Panc1 (cell line): ENCODE data around the gene PARD6B. TPM values are rescaled to one million over a fixed set of nuclear protein-coding genes. Genes with fewer than 3 reads are reported as not detected.

Experiments
- ATAC-seq: fragments of 200-7000 bp; cut with Tn5 transposase; 2 replicates; pipeline ENCODE4 v1.9.1; 2020; ENCODE audit warnings: mild to moderate bottlenecking, moderate library complexity
- BruUV-seq: library from RNA; stranded (reverse); fragments of 400-500 nt; replicated peaks from 2 replicates; lab custom pipeline; 2021; lab: Mats Ljungman, UMichigan
- CTCF ChIA-PET: fragments of 300-600 bp; sonication (Branson Sonifier 250); formaldehyde crosslinking; loops from one replicate; lab custom pipeline; 2022; ENCODE audit warnings: antibody characterized with exemption; lab: Charles Lee
- POLR2A ChIA-PET: fragments of 300-600 bp; sonication (Branson Sonifier 250); formaldehyde crosslinking; loops from one replicate; lab custom pipeline; 2022; ENCODE audit warnings: antibody characterized with exemption; lab: Charles Lee
- DNase-seq: peaks from one replicate; pipeline ENCODE4 v3.0.0-alpha.2; 2010; ENCODE audit warnings: low read depth, low spot score
- H3K27ac ChIP-seq: 2 replicates; pipeline ENCODE4 v1.5.1; 2011; ENCODE audit warnings: mild to moderate bottlenecking, low read length, inconsistent platforms
- H3K27me3 ChIP-seq: fragments of 200-500 bp; sonication (Bioruptor generic); 2 replicates; pipeline ENCODE4 v1.6.0; 2014; ENCODE audit warnings: low read length, inconsistent platforms; ENCODE audit not compliant: control insufficient read depth, insufficient read depth
- H3K36me3 ChIP-seq: fragments of 200-500 bp; sonication (Bioruptor generic); 2 replicates; pipeline ENCODE4 v1.5.1; 2014; ENCODE audit warnings: inconsistent platforms, mild to moderate bottlenecking, low read length, moderate library complexity; ENCODE audit not compliant: control insufficient read depth, insufficient read depth
- H3K4me1 ChIP-seq: 2 replicates; pipeline ENCODE4 v1.5.1; 2011; ENCODE audit warnings: inconsistent platforms, mild to moderate bottlenecking, low read length, moderate library complexity; ENCODE audit not compliant: control insufficient read depth, insufficient read depth
- H3K4me3 ChIP-seq, 2 experiments: 2 replicates each; pipeline ENCODE4 v1.5.1; 2011 to 2012; ENCODE audit warnings: low read depth in 2 of 2, low read length in 2 of 2, mild to moderate bottlenecking in 2 of 2, inconsistent platforms in 1 of 2, moderate library complexity in 1 of 2
- H3K9me3 ChIP-seq: fragments of 200-500 bp; sonication (Bioruptor generic); 2 replicates; pipeline ENCODE4 v1.5.1; 2014; ENCODE audit warnings: low read depth, mild to moderate bottlenecking, inconsistent platforms, low read length, moderate library complexity; ENCODE audit not compliant: control insufficient read depth, insufficient read depth
- CTCF ChIP-seq: fragments of 450-650 bp; IDR thresholded peaks from 2 replicates; pipeline ENCODE4 v1.5.1; 2017; ENCODE audit warnings: mild to moderate bottlenecking
- POLR2AphosphoS5 ChIP-seq: IDR thresholded peaks from 2 replicates; pipeline ENCODE4 v1.6.1; 2012; ENCODE audit warnings: mild to moderate bottlenecking, low read depth, low read length, moderate library complexity
- REST ChIP-seq, 2 experiments: IDR thresholded peaks; 2 replicates each; pipeline ENCODE4 v1.6.1; 2011 to 2012; ENCODE audit warnings: low read depth in 2 of 2, control low read depth in 1 of 2, low read length in 1 of 2, mild to moderate bottlenecking in 1 of 2, moderate library complexity in 1 of 2; ENCODE audit not compliant: insufficient read depth in 1 of 2
- SIN3A ChIP-seq: IDR thresholded peaks from 2 replicates; pipeline ENCODE4 v1.6.1; 2012; ENCODE audit warnings: low read depth, mild to moderate bottlenecking, low read length, moderate library complexity, borderline replicate concordance; ENCODE audit not compliant: insufficient read depth
- TCF7L2 ChIP-seq: IDR thresholded peaks from 2 replicates; pipeline ENCODE4 v1.6.1; 2011; ENCODE audit warnings: mild to moderate bottlenecking, low read depth, low read length, inconsistent platforms
- in situ Hi-C: cut with HindIII; loops from 2 replicates; pipeline ENCODE4 v1.10.0; 2016; ENCODE audit warnings: low sequenced_read_pairs, low pct_unique_long_range_greater_than_20kb
- intact Hi-C: fragments of 100-400 bp; cut with micrococcal nuclease; formaldehyde crosslinking; loops from one replicate; pipeline ENCODE4 v1.10.0; 2022; ENCODE audit not compliant: unreplicated experiment
- total RNA-seq: library from RNA; stranded (reverse); gene quantifications from one replicate; pipeline ENCODE4 v1.2.1, GENCODE V29; 2021; ENCODE audit not compliant: unreplicated experiment

PARD6B gene
- total RNA-seq, 1 experiment from 2014 or later: 132 TPM

- intact Hi-C loops (no loop called here), in situ Hi-C loops (no loop called here)
- ChIA-PET CTCF (interaction anchor here (0.7 kb wide), 1 partner anchor 30 kb away, joined by 3 read pairs; no protein-coding TSS in a partner anchor), POLR2A (interaction anchor here (0.6 kb wide), 1 partner anchor 48 kb away, joined by 7 read pairs; the partner anchor contains the start of gene PARD6B)
- TF ChIP-seq CTCF: no peak
- no peak for TF ChIP-seq TCF7L2
- TF ChIP-seq REST (IDR thresholded peaks at IDR 0.05; ENCODE audit: insufficient read depth in 1 of 2, low read depth in 2 of 2, low read length in 1 of 2): no peak
- no peak for TF ChIP-seq SIN3A
- no peak for TF ChIP-seq POLR2AphosphoS5
- no peak for DNase-seq
- ATAC-seq: no peak
- no peaks in the 10 kb centered on the region for H3K9me3 ChIP-seq
- no peaks in the 10 kb centered on the region for H3K27me3 ChIP-seq
- BruUV-seq: no TSS peak
- no peaks in the 10 kb centered on the region for H3K36me3 ChIP-seq
- peak overlapping the region; percentile 99 for H3K27ac ChIP-seq
- H3K4me3 ChIP-seq: no peak overlapping the region
- peaks cover 61% of the 10 kb centered on the region for H3K4me1 ChIP-seq
Measured at GRCh38 chr20:50682947-50683530, 48.3 kb upstream of the PARD6B start.

- in situ Hi-C loops: no loop called here
- no peaks in the 10 kb centered on the region for H3K27me3 ChIP-seq
- H3K9me3 ChIP-seq: no peaks in the 10 kb centered on the region
- ChIA-PET CTCF (interaction anchor here (0.7 kb wide), 1 partner anchor 30 kb away, joined by 3 read pairs; no protein-coding TSS in a partner anchor), POLR2A (interaction anchor here (0.6 kb wide), 1 partner anchor 48 kb away, joined by 7 read pairs; the partner anchor contains the start of gene PARD6B)
- ATAC-seq: no peak
- no peaks in the 10 kb centered on the region for H3K36me3 ChIP-seq
- peak overlapping the region; percentile 99 for H3K27ac ChIP-seq
- intact Hi-C loops: no loop called here
- no peak for DNase-seq
- no TSS peak for BruUV-seq
- TF ChIP-seq CTCF (no peak), POLR2AphosphoS5 (no peak), SIN3A (no peak), TCF7L2 (no peak), REST (IDR thresholded peaks at IDR 0.05; ENCODE audit: insufficient read depth in 1 of 2, low read depth in 2 of 2, low read length in 1 of 2) (no peak)
- peaks cover 61% of the 10 kb centered on the region for H3K4me1 ChIP-seq
- no peak overlapping the region for H3K4me3 ChIP-seq
Measured at GRCh38 chr20:50683570-50683969, 47.8 kb upstream of the PARD6B start.
